Hepatocyte (in vitro differentiated cells): ENCODE results near the gene UVRAG. TPM values are rescaled to one million over a fixed set of nuclear protein-coding genes. Genes with fewer than 3 reads are reported as not detected.
"Not testable (repeated sequence)": the region's sequence is repeated elsewhere in the genome, so short reads cannot be mapped to it uniquely, and the experiment has no call there.

Experiments
- DNase-seq: peaks from one replicate; pipeline ENCODE4 v3.0.0-alpha.2; 2016; ENCODE audit warnings: low spot score
- H2AFZ ChIP-seq: fragments of 200-600 bp; sonication (generic); 2 replicates; pipeline ENCODE4 v1.6.0; 2016; ENCODE audit warnings: antibody characterized with exemption, mild to moderate bottlenecking
- H3K27ac ChIP-seq: fragments of 200-600 bp; sonication (generic); 2 replicates; pipeline ENCODE4 v1.5.1; 2016; ENCODE audit warnings: mild to moderate bottlenecking
- H3K27me3 ChIP-seq: fragments of 200-600 bp; sonication (generic); 2 replicates; pipeline ENCODE4 v1.6.1; 2016
- H3K36me3 ChIP-seq: fragments of 200-600 bp; sonication (generic); replicated peaks from 2 replicates; pipeline ENCODE4 v1.5.1; 2016; ENCODE audit warnings: low read depth; ENCODE audit not compliant: insufficient read depth
- H3K4me1 ChIP-seq: fragments of 200-600 bp; sonication (generic); 2 replicates; pipeline ENCODE4 v1.5.1; 2016; ENCODE audit warnings: mild to moderate bottlenecking, moderate library complexity; ENCODE audit not compliant: insufficient read depth
- H3K4me2 ChIP-seq: fragments of 200-600 bp; sonication (generic); 2 replicates; pipeline ENCODE4 v1.6.0; 2016
- H3K4me3 ChIP-seq: fragments of 200-600 bp; sonication (generic); 2 replicates; pipeline ENCODE4 v1.5.1; 2016; ENCODE audit warnings: mild to moderate bottlenecking
- H3K79me2 ChIP-seq: fragments of 200-600 bp; sonication (generic); 2 replicates; pipeline ENCODE4 v1.6.0; 2017; ENCODE audit warnings: mild to moderate bottlenecking
- H3K9me2 ChIP-seq: fragments of 200-600 bp; sonication (generic); replicated peaks from 2 replicates; pipeline ENCODE4 v1.6.0; 2017; ENCODE audit warnings: mild to moderate bottlenecking; ENCODE audit not compliant: insufficient read depth
- H3K9me3 ChIP-seq: fragments of 200-600 bp; sonication (generic); 2 replicates; pipeline ENCODE4 v1.5.1; 2016; ENCODE audit warnings: low read depth, mild to moderate bottlenecking
- H4K20me1 ChIP-seq: fragments of 200-600 bp; sonication (generic); 2 replicates; pipeline ENCODE4 v1.6.0; 2016; ENCODE audit warnings: mild to moderate bottlenecking; ENCODE audit not compliant: insufficient read depth, poor library complexity, severe bottlenecking
- CTCF ChIP-seq: fragments of 200-600 bp; sonication (generic); IDR thresholded peaks from 2 replicates; pipeline ENCODE4 v1.5.1; 2016; ENCODE audit warnings: antibody characterized with exemption, mild to moderate bottlenecking; ENCODE audit not compliant: poor library complexity
- EZH2 ChIP-seq: fragments of 200-600 bp; sonication (generic); IDR thresholded peaks from 2 replicates; pipeline ENCODE4 v1.6.1; 2016; ENCODE audit warnings: antibody characterized with exemption, mild to moderate bottlenecking, borderline replicate concordance
- EZH2phosphoT487 ChIP-seq: fragments of 200-600 bp; sonication (generic); IDR thresholded peaks from one replicate; pipeline ENCODE4 v1.6.1; 2018; ENCODE audit warnings: antibody characterized with exemption, mild to moderate bottlenecking, low read depth, moderate library complexity; ENCODE audit not compliant: unreplicated experiment, severe bottlenecking
- WGBS: methylation state at CpG from one replicate; pipeline ENCODE4 v1.1.6; 2016; ENCODE audit warnings: low lambda C conversion rate; ENCODE audit errors: missing lambda C conversion rate; 5-methylcytosine and 5-hydroxymethylcytosine counted together
- polyA plus RNA-seq: library from polyadenylated mRNA; unstranded; fragments of >200 nt; fragmentation: Nextera tagmentation; extraction: Ambion mirVana; gene quantifications from 2 replicates; pipeline ENCODE4 v1.2.1, GENCODE V29; 2016
- total RNA-seq: library from RNA; depleted of rRNA; stranded (reverse); fragments of >200 nt; gene quantifications from 2 replicates; pipeline ENCODE4 v1.2.3, GENCODE V29; 2014

Gene UVRAG
- total and polyA plus RNA-seq, 2 experiments from 2014 or later: 15.3 to 36.5 TPM

GRCh38 chr11:75878933-75879332, 63.9 kb downstream of the UVRAG start:
- Histone ChIP-seq H2AFZ (no peak overlapping the region), H3K4me1 (no peaks in the 10 kb centered on the region), H3K4me2 (no peak overlapping the region), H3K9me3 (no peaks in the 10 kb centered on the region), H3K79me2 (peaks cover 20% of the 10 kb centered on the region), H3K27ac (no peak overlapping the region), H3K27me3 (no peaks in the 10 kb centered on the region), H4K20me1 (no peaks in the 10 kb centered on the region), H3K9me2 (no peaks in the 10 kb centered on the region), H3K36me3 (no peaks in the 10 kb centered on the region), H3K4me3 (no peak overlapping the region)
- no peak for DNase-seq
- WGBS: 88% methylated on average over 2 of the region's 2 CpGs
- no peak for TF ChIP-seq EZH2phosphoT487
- no peak for TF ChIP-seq EZH2
- TF ChIP-seq CTCF: no peak

DNA sequence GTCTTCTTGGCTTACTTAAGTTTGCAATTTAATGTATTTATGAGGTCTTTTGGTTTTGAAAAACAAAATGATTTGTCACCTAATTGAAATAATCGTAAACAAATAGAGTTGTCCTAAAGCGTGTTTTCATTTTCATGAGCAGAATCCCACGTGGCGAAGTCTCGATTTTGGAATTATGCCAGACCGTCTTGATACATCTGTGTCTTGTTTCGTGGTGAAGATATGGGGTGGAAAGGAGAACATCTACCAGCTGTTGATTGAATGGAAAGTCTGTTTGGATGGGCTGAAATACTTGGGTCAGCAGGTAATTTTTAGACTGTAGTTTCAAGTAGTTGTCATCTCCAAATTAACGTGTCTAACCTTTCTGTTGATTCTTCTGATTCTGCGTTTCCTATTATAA, 64.7 kb downstream of the UVRAG start:
- WGBS: 82% methylated on average over 9 of the region's 9 CpGs

DNA sequence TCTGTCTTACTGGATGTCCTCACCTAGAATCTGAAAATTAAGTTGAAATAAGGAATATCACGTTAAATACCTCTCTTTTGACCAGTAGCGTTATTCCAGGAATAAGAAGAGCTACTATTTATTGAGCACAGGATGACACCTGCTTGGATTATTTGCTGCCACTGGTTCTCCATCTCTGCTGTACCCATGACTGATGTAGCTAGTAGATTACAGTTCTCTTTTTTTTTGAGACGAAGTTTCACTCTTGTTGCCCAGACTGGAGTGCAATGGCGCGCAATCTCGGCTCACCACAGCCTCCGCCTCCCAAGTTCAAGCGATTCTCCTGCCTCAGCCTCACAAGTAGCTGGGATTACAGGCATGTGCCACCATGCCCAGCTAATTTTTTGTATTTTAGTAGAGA, 65.3 kb downstream of the UVRAG start:
- not testable (repeated sequence) for H3K4me2 ChIP-seq, H3K4me3 ChIP-seq
- over 99% methylated on average over 8 of the region's 8 CpGs for WGBS

More for the DNA sequence above, 64.7 kb downstream of the UVRAG start:
- Histone ChIP-seq H4K20me1 (no peaks in the 10 kb centered on the region), H3K27ac (no peak overlapping the region), H3K27me3 (no peaks in the 10 kb centered on the region), H3K4me2 (no peak overlapping the region), H3K4me1 (no peaks in the 10 kb centered on the region), H3K9me3 (no peaks in the 10 kb centered on the region), H3K4me3 (no peak overlapping the region), H3K79me2 (peaks cover 23% of the 10 kb centered on the region), H2AFZ (no peak overlapping the region), H3K9me2 (no peaks in the 10 kb centered on the region), H3K36me3 (no peaks in the 10 kb centered on the region)
- DNase-seq: no peak
- no peak for TF ChIP-seq EZH2
- no peak for TF ChIP-seq EZH2phosphoT487
- no peak for TF ChIP-seq CTCF

DNA sequence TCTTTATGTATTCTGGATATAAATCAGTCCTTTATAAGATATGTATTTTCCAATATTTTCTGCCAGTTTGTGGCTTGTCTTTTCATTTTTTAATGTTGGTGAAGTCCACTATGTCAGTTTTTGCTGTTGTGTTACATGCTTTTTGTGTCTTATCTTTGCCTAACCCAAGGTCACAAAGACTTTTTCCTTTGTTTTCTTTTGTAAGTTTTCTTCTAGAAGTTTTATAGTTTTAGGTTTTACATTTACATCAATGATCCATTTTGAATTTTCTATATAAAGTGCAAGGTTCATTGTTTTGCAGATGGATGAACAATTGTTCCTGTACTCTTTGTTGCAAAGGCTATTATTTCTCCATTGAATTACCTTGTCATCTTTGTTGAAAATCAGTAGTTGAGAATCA, 69.3 kb downstream of the UVRAG start:
- no peak for TF ChIP-seq EZH2phosphoT487
- TF ChIP-seq EZH2: no peak
- H3K79me2 ChIP-seq: peaks cover 12% of the 10 kb centered on the region
- no peak for DNase-seq
- no peaks in the 10 kb centered on the region for H3K27me3 ChIP-seq
- H3K4me1 ChIP-seq: no peaks in the 10 kb centered on the region
- H3K9me3 ChIP-seq: no peaks in the 10 kb centered on the region
- H3K4me3 ChIP-seq: no peak overlapping the region
- H4K20me1 ChIP-seq: no peaks in the 10 kb centered on the region
- H3K4me2 ChIP-seq: no peak overlapping the region
- no peaks in the 10 kb centered on the region for H3K36me3 ChIP-seq
- H3K27ac ChIP-seq: no peak overlapping the region
- no peaks in the 10 kb centered on the region for H3K9me2 ChIP-seq
- H2AFZ ChIP-seq: no peak overlapping the region

More for the DNA sequence above, 65.3 kb downstream of the UVRAG start:
- not testable (repeated sequence) for H3K9me2 ChIP-seq, H4K20me1 ChIP-seq, DNase-seq, H3K9me3 ChIP-seq, H2AFZ ChIP-seq, H3K27ac ChIP-seq, H3K27me3 ChIP-seq, H3K36me3 ChIP-seq, H3K4me1 ChIP-seq
- H3K79me2 ChIP-seq: peaks cover 17% of the 10 kb centered on the region
